ENCODE data around the gene MCAT. TPM values are rescaled to one million over a fixed set of nuclear protein-coding genes. Genes with fewer than 3 reads are reported as not detected.

MCAT gene
- total RNA-seq, 1 donor: 21.4 TPM

DNA sequence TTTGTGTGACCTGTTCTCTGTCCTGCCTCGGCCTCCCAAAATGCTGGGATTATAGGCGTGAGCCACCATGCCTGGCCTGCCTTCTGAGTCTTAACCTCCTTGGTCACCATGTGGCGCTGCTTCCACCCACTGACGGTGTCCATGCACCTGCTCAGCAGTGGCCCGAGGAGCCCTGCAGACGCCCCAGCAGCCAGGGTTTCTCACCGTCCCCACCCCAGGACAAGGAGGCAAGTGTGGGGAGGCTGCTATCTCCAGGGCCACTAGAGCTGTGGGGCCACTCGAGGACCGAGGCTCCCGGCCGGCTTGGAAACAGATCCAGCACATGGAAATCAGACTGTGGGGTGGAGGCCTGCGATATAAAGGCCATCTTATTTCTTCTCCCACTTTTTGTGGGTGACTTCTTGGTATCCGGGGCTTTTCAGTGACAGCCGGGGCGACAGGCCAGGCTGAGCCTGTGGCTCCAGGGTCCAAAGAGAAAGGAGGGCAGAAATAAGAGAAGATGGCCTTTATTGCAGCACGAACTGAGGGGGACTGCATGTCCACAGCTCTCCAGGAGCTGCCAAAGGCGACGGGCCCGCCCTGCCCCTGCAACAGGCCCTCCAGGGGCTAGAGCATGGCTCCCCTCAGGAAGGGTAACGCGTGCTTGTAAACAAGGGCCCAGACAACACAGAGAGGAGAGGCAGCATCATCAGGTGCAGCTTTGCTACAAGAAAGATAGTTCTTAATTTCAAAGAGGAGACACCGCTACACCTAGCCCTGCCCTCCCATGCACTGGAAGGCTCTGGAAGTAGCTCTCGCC is 23.1 kb upstream of the MCAT start:
- H3K27ac ChIP-seq (ENCODE audit: low read depth, low read length): no peak overlapping the region
- DNase-seq (ENCODE audit: insufficient read length, low spot score, missing footprints): peak; percentile 66
- no peak overlapping the region for H3K4me3 ChIP-seq (ENCODE audit: insufficient read depth, low read length)
- peaks cover 12% of the 10 kb centered on the region for H3K36me3 ChIP-seq (ENCODE audit: insufficient read depth, low read length)
- peaks cover 7% of the 10 kb centered on the region for H4K20me1 ChIP-seq (ENCODE audit: insufficient read depth, low read length)
- H3K27me3 ChIP-seq (ENCODE audit: insufficient read depth, low read length): no peaks in the 10 kb centered on the region
- TF ChIP-seq, protein P1, sequence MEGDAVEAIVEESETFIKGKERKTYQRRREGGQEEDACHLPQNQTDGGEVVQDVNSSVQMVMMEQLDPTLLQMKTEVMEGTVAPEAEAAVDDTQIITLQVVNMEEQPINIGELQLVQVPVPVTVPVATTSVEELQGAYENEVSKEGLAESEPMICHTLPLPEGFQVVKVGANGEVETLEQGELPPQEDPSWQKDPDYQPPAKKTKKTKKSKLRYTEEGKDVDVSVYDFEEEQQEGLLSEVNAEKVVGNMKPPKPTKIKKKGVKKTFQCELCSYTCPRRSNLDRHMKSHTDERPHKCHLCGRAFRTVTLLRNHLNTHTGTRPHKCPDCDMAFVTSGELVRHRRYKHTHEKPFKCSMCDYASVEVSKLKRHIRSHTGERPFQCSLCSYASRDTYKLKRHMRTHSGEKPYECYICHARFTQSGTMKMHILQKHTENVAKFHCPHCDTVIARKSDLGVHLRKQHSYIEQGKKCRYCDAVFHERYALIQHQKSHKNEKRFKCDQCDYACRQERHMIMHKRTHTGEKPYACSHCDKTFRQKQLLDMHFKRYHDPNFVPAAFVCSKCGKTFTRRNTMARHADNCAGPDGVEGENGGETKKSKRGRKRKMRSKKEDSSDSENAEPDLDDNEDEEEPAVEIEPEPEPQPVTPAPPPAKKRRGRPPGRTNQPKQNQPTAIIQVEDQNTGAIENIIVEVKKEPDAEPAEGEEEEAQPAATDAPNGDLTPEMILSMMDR (IDR thresholded peaks at IDR 0.05; ENCODE audit: extremely low read depth, low read depth, low read length): no peak
- peaks cover 3% of the 10 kb centered on the region for H3K4me1 ChIP-seq (ENCODE audit: insufficient read depth, low read length)
- no peak overlapping the region for H3K4me2 ChIP-seq (ENCODE audit: insufficient read depth, low read length)
- H3K79me2 ChIP-seq (ENCODE audit: insufficient read depth, low read length): no peaks in the 10 kb centered on the region
- H2AFZ ChIP-seq (ENCODE audit: low read length): no peak overlapping the region
- no peaks in the 10 kb centered on the region for H3K9me3 ChIP-seq (ENCODE audit: low read depth, low read length)

DNA sequence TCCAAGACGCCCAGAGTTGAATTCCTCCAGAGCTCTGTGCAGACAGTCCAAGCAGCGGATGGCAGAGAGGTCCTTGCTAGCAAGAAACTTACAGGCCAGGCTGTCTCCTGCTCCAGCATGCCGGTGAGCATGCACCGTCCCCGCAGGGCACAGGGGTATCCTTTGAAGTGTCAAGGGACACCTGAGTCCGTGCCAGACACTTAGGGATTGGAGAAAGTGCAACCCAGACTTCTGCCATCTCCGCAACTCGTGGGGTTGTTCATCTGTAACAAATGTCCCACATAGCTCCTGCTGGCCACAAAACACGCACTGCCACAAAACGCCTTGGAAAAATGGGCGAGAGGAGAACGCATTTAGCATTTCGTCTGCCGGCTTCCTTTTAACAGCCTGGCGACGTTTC is 21.4 kb upstream of the MCAT start:
- TF ChIP-seq, protein P1 (IDR thresholded peaks at IDR 0.05; ENCODE audit: extremely low read depth, low read depth, low read length): no peak
- no peaks in the 10 kb centered on the region for H3K27me3 ChIP-seq (ENCODE audit: insufficient read depth, low read length)
- H4K20me1 ChIP-seq (ENCODE audit: insufficient read depth, low read length): peaks cover 16% of the 10 kb centered on the region
- no peak overlapping the region for H3K27ac ChIP-seq (ENCODE audit: low read depth, low read length)
- H3K79me2 ChIP-seq (ENCODE audit: insufficient read depth, low read length): peaks cover 11% of the 10 kb centered on the region
- no peak overlapping the region for H3K4me2 ChIP-seq (ENCODE audit: insufficient read depth, low read length)
- H3K9me3 ChIP-seq (ENCODE audit: low read depth, low read length): no peaks in the 10 kb centered on the region
- peaks cover 3% of the 10 kb centered on the region for H3K4me1 ChIP-seq (ENCODE audit: insufficient read depth, low read length)
- DNase-seq (ENCODE audit: insufficient read length, low spot score, missing footprints): peak; percentile 55
- H3K36me3 ChIP-seq (ENCODE audit: insufficient read depth, low read length): peaks cover 19% of the 10 kb centered on the region
- no peak overlapping the region for H2AFZ ChIP-seq (ENCODE audit: low read length)
- H3K4me3 ChIP-seq (ENCODE audit: insufficient read depth, low read length): no peak overlapping the region

DNA sequence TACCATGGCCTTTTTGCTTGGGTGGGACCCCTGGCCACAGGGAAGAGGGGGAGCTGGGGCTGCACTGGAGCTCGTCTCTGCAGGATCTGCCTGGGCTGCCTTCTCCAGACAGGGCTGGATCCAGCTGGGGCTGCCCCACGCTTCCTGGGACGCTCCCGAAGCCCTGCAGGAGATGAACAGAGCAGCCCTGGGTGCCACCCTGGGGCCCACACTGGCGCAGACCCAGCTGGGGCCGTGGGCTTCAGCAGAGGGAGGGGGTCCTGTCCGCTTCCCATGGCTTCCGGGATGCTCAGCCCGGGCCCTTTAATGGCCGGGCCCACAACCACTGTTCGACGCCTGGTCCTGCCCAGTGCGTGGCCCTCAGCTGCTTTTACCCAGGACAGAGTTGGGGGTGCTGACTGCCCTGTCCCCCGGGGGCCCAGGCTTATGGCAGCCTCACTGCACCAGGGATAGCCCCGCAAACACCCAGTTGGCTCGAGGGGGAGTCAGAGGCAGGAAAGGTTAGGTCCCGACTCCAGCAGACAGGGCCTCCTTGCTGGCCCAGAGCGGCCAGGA is 20.1 kb upstream of the MCAT start:
- peaks cover 19% of the 10 kb centered on the region for H3K36me3 ChIP-seq (ENCODE audit: insufficient read depth, low read length)
- H3K4me3 ChIP-seq (ENCODE audit: insufficient read depth, low read length): no peak overlapping the region
- H3K9me3 ChIP-seq (ENCODE audit: low read depth, low read length): no peaks in the 10 kb centered on the region
- no peak overlapping the region for H3K27ac ChIP-seq (ENCODE audit: low read depth, low read length)
- DNase-seq (ENCODE audit: insufficient read length, low spot score, missing footprints): peak; percentile 70
- no peaks in the 10 kb centered on the region for H3K27me3 ChIP-seq (ENCODE audit: insufficient read depth, low read length)
- H3K4me1 ChIP-seq (ENCODE audit: insufficient read depth, low read length): peaks cover 3% of the 10 kb centered on the region
- TF ChIP-seq, protein P1 (IDR thresholded peaks at IDR 0.05; ENCODE audit: extremely low read depth, low read depth, low read length): no peak
- H3K79me2 ChIP-seq (ENCODE audit: insufficient read depth, low read length): peaks cover 24% of the 10 kb centered on the region
- H3K4me2 ChIP-seq (ENCODE audit: insufficient read depth, low read length): no peak overlapping the region
- no peak overlapping the region for H2AFZ ChIP-seq (ENCODE audit: low read length)
- H4K20me1 ChIP-seq (ENCODE audit: insufficient read depth, low read length): peaks cover 26% of the 10 kb centered on the region

DNA sequence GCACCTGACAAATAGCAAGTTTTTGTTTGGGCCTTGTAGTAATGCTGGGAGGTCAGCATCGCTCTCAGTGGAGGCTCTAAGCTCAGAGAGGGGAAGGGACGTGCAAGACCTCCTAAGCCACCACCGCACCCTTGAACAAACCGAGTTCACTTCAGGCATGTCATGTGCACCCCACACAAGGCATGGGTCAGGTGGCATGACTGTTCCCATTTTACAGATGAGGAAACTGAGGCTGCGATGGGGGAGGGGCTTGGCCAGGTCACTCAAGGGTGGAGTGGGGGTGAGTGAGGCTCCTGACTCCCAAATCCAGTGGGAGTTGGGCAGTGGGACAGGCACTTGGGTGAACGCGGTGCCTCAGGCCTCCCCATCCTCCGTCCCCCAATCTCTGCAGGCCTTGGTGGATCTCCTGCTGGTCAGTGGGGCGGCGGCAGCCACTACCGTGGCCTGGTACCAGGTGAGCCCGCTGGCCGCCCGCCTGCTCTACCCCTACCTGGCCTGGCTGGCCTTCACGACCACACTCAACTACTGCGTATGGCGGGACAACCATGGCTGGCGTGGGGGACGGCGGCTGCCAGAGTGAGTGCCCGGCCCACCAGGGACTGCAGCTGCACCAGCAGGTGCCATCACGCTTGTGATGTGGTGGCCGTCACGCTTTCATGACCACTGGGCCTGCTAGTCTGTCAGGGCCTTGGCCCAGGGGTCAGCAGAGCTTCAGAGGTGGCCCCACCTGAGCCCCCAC is 19.4 kb upstream of the MCAT start:
- Histone ChIP-seq H2AFZ (ENCODE audit: low read length) (no peak overlapping the region), H3K27me3 (ENCODE audit: insufficient read depth, low read length) (no peaks in the 10 kb centered on the region), H3K4me2 (ENCODE audit: insufficient read depth, low read length) (no peak overlapping the region), H3K9me3 (ENCODE audit: low read depth, low read length) (no peaks in the 10 kb centered on the region), H3K4me1 (ENCODE audit: insufficient read depth, low read length) (no peaks in the 10 kb centered on the region), H3K79me2 (ENCODE audit: insufficient read depth, low read length) (peaks cover 31% of the 10 kb centered on the region), H3K36me3 (ENCODE audit: insufficient read depth, low read length) (peaks cover 19% of the 10 kb centered on the region), H3K27ac (ENCODE audit: low read depth, low read length) (no peak overlapping the region), H3K4me3 (ENCODE audit: insufficient read depth, low read length) (no peak overlapping the region), H4K20me1 (ENCODE audit: insufficient read depth, low read length) (peaks cover 33% of the 10 kb centered on the region)
- TF ChIP-seq, protein P1 (IDR thresholded peaks at IDR 0.05; ENCODE audit: extremely low read depth, low read depth, low read length): no peak
- peak; percentile 74 for DNase-seq (ENCODE audit: insufficient read length, low spot score, missing footprints)
